GM23248 (cell line): ENCODE data around the gene C16orf92. TPM values are rescaled to one million over a fixed set of nuclear protein-coding genes. Genes with fewer than 3 reads are reported as not detected.

Experiments
- DNase-seq: peaks from one replicate; pipeline ENCODE4 v3.0.0-alpha.2; 2015
- H2AFZ ChIP-seq: fragments of 200-600 bp; sonication (generic); 2 replicates; pipeline ENCODE4 v1.6.1; 2016; ENCODE audit warnings: antibody characterized with exemption
- H3F3A ChIP-seq: fragments of 200-600 bp; sonication (generic); 2 replicates; pipeline ENCODE4 v1.6.1; 2016; ENCODE audit warnings: mild to moderate bottlenecking, antibody characterized with exemption, mixed run types; ENCODE audit not compliant: insufficient read depth
- H3K27ac ChIP-seq: fragments of 200-600 bp; sonication (generic); 2 replicates; pipeline ENCODE4 v1.5.1; 2016; ENCODE audit warnings: mild to moderate bottlenecking
- H3K27me3 ChIP-seq: fragments of 200-600 bp; sonication (generic); replicated peaks from 2 replicates; pipeline ENCODE4 v1.6.1; 2016; ENCODE audit warnings: mild to moderate bottlenecking; ENCODE audit not compliant: insufficient read depth
- H3K36me3 ChIP-seq: fragments of 200-600 bp; sonication (generic); 2 replicates; pipeline ENCODE4 v1.6.1; 2016; ENCODE audit warnings: low read depth, mild to moderate bottlenecking
- H3K4me1 ChIP-seq: fragments of 200-600 bp; sonication (generic); 2 replicates; pipeline ENCODE4 v1.6.1; 2016; ENCODE audit warnings: mild to moderate bottlenecking; ENCODE audit not compliant: insufficient read depth
- H3K4me2 ChIP-seq: fragments of 200-600 bp; sonication (generic); one replicate; pipeline ENCODE4 v1.6.1; 2016; ENCODE audit warnings: mild to moderate bottlenecking; ENCODE audit not compliant: unreplicated experiment
- H3K4me3 ChIP-seq: fragments of 200-600 bp; sonication (generic); 2 replicates; pipeline ENCODE4 v1.5.1; 2016; ENCODE audit warnings: mild to moderate bottlenecking
- H3K79me2 ChIP-seq: fragments of 200-600 bp; sonication (generic); 2 replicates; pipeline ENCODE4 v1.6.1; 2016; ENCODE audit warnings: mild to moderate bottlenecking; ENCODE audit not compliant: insufficient read depth
- H3K9ac ChIP-seq: fragments of 200-600 bp; sonication (generic); 2 replicates; pipeline ENCODE4 v1.6.1; 2016; ENCODE audit warnings: mild to moderate bottlenecking
- H3K9me2 ChIP-seq: fragments of 200-600 bp; sonication (generic); 2 replicates; pipeline ENCODE4 v1.6.1; 2016; ENCODE audit warnings: mixed run types, mild to moderate bottlenecking, moderate library complexity; ENCODE audit not compliant: insufficient read depth
- H3K9me3 ChIP-seq: fragments of 200-600 bp; sonication (generic); one replicate; pipeline ENCODE4 v1.6.1; 2017; ENCODE audit warnings: low read depth
- H4K20me1 ChIP-seq: fragments of 200-600 bp; sonication (generic); 2 replicates; pipeline ENCODE4 v1.6.0; 2016; ENCODE audit not compliant: insufficient read depth
- EZH2 ChIP-seq: fragments of 200-600 bp; sonication (generic); IDR thresholded peaks from 2 replicates; pipeline ENCODE4 v1.6.1; 2018; ENCODE audit warnings: antibody characterized with exemption, mild to moderate bottlenecking; ENCODE audit not compliant: insufficient read depth, poor library complexity, severe bottlenecking
- EZH2phosphoT487 ChIP-seq: fragments of 200-600 bp; sonication (generic); IDR thresholded peaks from 2 replicates; pipeline ENCODE4 v1.6.1; 2018; ENCODE audit warnings: antibody characterized with exemption, moderate library complexity, mild to moderate bottlenecking, low read depth; ENCODE audit not compliant: insufficient read depth
- WGBS, 2 experiments: methylation state at CpG; one replicate each; pipeline ENCODE4 v1.1.6; 2015 to 2017; ENCODE audit warnings: low lambda C conversion rate in 2 of 2, low coverage in 1 of 2; ENCODE audit errors: missing lambda C conversion rate in 2 of 2; 5-methylcytosine and 5-hydroxymethylcytosine counted together
- in situ Hi-C: fragments of 300-500 bp; cut with MboI; formaldehyde crosslinking; loops from 2 replicates; pipeline ENCODE4 v1.15.0; 2020
- polyA plus RNA-seq: library from polyadenylated mRNA; unstranded; fragments of >200 nt; fragmentation: Nextera tagmentation; extraction: Ambion mirVana; gene quantifications from 2 replicates; pipeline ENCODE4 v1.2.1, GENCODE V29; 2016
- total RNA-seq: library from RNA; depleted of rRNA; stranded (reverse); fragments of >200 nt; shearing (Covaris generic); gene quantifications from 2 replicates; pipeline ENCODE4 v1.2.3, GENCODE V29; 2014

C16orf92 gene
- total and polyA plus RNA-seq, 2 experiments from 2014 or later = not detected

- no peak overlapping the region for H3K4me2 ChIP-seq
- no peak overlapping the region for H3K9ac ChIP-seq
- no peaks in the 10 kb centered on the region for H3K4me1 ChIP-seq
- DNase-seq = no peak
- peaks cover 24% of the 10 kb centered on the region; the same call in 1 of the 2 replicates for H3K36me3 ChIP-seq
- H2AFZ ChIP-seq = no peak overlapping the region
- no peak overlapping the region for H3K27ac ChIP-seq
- H3K4me3 ChIP-seq = no peak overlapping the region
- TF ChIP-seq EZH2 (no peak), EZH2phosphoT487 (no peak)
- 0 out of 2 replicates have a peak, but pooled peaks cover 6% of the 10 kb centered on the region for H3K79me2 ChIP-seq
- no peaks in the 10 kb centered on the region for H3K27me3 ChIP-seq
- no peaks in the 10 kb centered on the region for H3K9me2 ChIP-seq
- no peaks in the 10 kb centered on the region for H3K9me3 ChIP-seq
- H3F3A ChIP-seq = peaks cover 6% of the 10 kb centered on the region; the same call in 1 of the 2 replicates
- H4K20me1 ChIP-seq = no peaks in the 10 kb centered on the region
- in situ Hi-C loops = no loop called here
- WGBS, 2 experiments = 100% methylated on average over 4 to 5 of the region's 5 CpGs
Observed at GRCh38 chr16:29986931-29987330, 36.1 kb upstream of the C16orf92 start.

- Histone ChIP-seq H3K36me3 (peaks cover 21% of the 10 kb centered on the region; the same call in 1 of the 2 replicates), H3K79me2 (0 out of 2 replicates have a peak, but pooled peaks cover 6% of the 10 kb centered on the region), H3K27me3 (no peaks in the 10 kb centered on the region), H3K27ac (no peak overlapping the region), H3K4me2 (no peak overlapping the region), H4K20me1 (no peaks in the 10 kb centered on the region), H3K9me2 (no peaks in the 10 kb centered on the region), H3K4me1 (no peaks in the 10 kb centered on the region), H3K9me3 (no peaks in the 10 kb centered on the region), H2AFZ (no peak overlapping the region), H3F3A (peaks cover 6% of the 10 kb centered on the region; the same call in 1 of the 2 replicates), H3K9ac (no peak overlapping the region), H3K4me3 (no peak overlapping the region)
- WGBS, 2 experiments = 97 to 99% methylated on average over 28 to 35 of the region's 35 CpGs
- no peak for DNase-seq
- in situ Hi-C loops = no loop called here
- no peak for TF ChIP-seq EZH2
- TF ChIP-seq EZH2phosphoT487 = no peak
Observed at GRCh38 chr16:29987371-29988085, 35.5 kb upstream of the C16orf92 start.

- peaks cover 21% of the 10 kb centered on the region; the same call in 1 of the 2 replicates for H3K36me3 ChIP-seq
Observed at GRCh38 chr16:29988346-29989075, 34.5 kb upstream of the C16orf92 start.

GRCh38 chr16:29989111-29989858 lies 33.7 kb upstream of the C16orf92 start:
- in situ Hi-C loops = no loop called here

More at GRCh38 chr16:29988346-29989075, 34.5 kb upstream of the C16orf92 start:
- no peak overlapping the region for H2AFZ ChIP-seq
- H3K4me2 ChIP-seq = no peak overlapping the region
- H3F3A ChIP-seq = peaks cover 13% of the 10 kb centered on the region; the same call in 1 of the 2 replicates
- no peak for DNase-seq
- no peak for TF ChIP-seq EZH2
- no peak for TF ChIP-seq EZH2phosphoT487
- 82 to 84% methylated on average over 17 of the region's 17 CpGs for WGBS, 2 experiments
- H3K79me2 ChIP-seq = 0 out of 2 replicates have a peak, but pooled peaks cover 6% of the 10 kb centered on the region
- in situ Hi-C loops = no loop called here
- no peaks in the 10 kb centered on the region for H4K20me1 ChIP-seq
- H3K27me3 ChIP-seq = no peaks in the 10 kb centered on the region
- H3K9me3 ChIP-seq = no peaks in the 10 kb centered on the region
- no peak overlapping the region for H3K27ac ChIP-seq
- no peaks in the 10 kb centered on the region for H3K4me1 ChIP-seq
- H3K9me2 ChIP-seq = no peaks in the 10 kb centered on the region
- no peak overlapping the region for H3K4me3 ChIP-seq
- no peak overlapping the region for H3K9ac ChIP-seq

More at GRCh38 chr16:29989111-29989858, 33.7 kb upstream of the C16orf92 start:
- H3K9ac ChIP-seq = no peak overlapping the region
- DNase-seq = no peak
- no peaks in the 10 kb centered on the region for H4K20me1 ChIP-seq
- H3K27ac ChIP-seq = no peak overlapping the region
- no peak overlapping the region for H3K4me2 ChIP-seq
- H3K79me2 ChIP-seq = 0 out of 2 replicates have a peak, but pooled peaks cover 6% of the 10 kb centered on the region
- peaks cover 3% of the 10 kb centered on the region for H3K4me1 ChIP-seq
- H3F3A ChIP-seq = peaks cover 16% of the 10 kb centered on the region
- 91 to 92% methylated on average over 23 of the region's 23 CpGs for WGBS, 2 experiments
- TF ChIP-seq EZH2phosphoT487 = no peak
- no peak for TF ChIP-seq EZH2
- H3K27me3 ChIP-seq = no peaks in the 10 kb centered on the region
- H2AFZ ChIP-seq = no peak overlapping the region
- H3K9me2 ChIP-seq = no peaks in the 10 kb centered on the region
- H3K36me3 ChIP-seq = peaks cover 14% of the 10 kb centered on the region; the same call in 1 of the 2 replicates
- no peaks in the 10 kb centered on the region for H3K9me3 ChIP-seq
- no peak overlapping the region for H3K4me3 ChIP-seq
